GM21515 (cell line): ENCODE data around the gene SUCLA2.
"Not testable (repeated sequence)": the region's sequence is repeated elsewhere in the genome, so short reads cannot be mapped to it uniquely, and the experiment has no call there.

Experiments
- ATAC-seq: cut with Tn5 transposase; IDR thresholded peaks from one replicate; pipeline ENCODE4 v1.9.1; 2021; ENCODE audit not compliant: unreplicated experiment

SUCLA2 gene

GRCh38 chr13:48001114-48001881 is at the start of gene SUCLA2:
Gene SUCLA2 (minus strand): TSS chr13:48001273. CDS start chr13:48001269, 4 bp downstream.
- ATAC-seq: peak; percentile 98

- ATAC-seq: no peak
Observed at GRCh38 chr13:48050550-48050949, 49.5 kb upstream of the SUCLA2 start.

- ATAC-seq: no peak
Observed at GRCh38 chr13:48043789-48044503, 42.9 kb upstream of the SUCLA2 start.

- ATAC-seq: no peak
Observed at GRCh38 chr13:48042894-48043293, 41.8 kb upstream of the SUCLA2 start.

- no peak for ATAC-seq
Observed at GRCh38 chr13:48040896-48041295, 39.8 kb upstream of the SUCLA2 start.

GRCh38 chr13:48040049-48040448 is 39.0 kb upstream of the SUCLA2 start:
- no peak for ATAC-seq

- ATAC-seq: no peak
Observed at GRCh38 chr13:48038761-48039160, 37.7 kb upstream of the SUCLA2 start.

- ATAC-seq: peak; percentile 96
Observed at GRCh38 chr13:48037346-48038173, 36.5 kb upstream of the SUCLA2 start, which contains the start of gene NUDT15. Gene NUDT15 (plus strand): TSS chr13:48037726. CDS start chr13:48037747, 21 bp downstream.

GRCh38 chr13:48029859-48030258 is 28.8 kb upstream of the SUCLA2 start:
- no peak for ATAC-seq

GRCh38 chr13:48028066-48028465 is 27.0 kb upstream of the SUCLA2 start:
- ATAC-seq: no peak

- no peak for ATAC-seq
Observed at GRCh38 chr13:48019796-48020195, 18.7 kb upstream of the SUCLA2 start.

- no peak for ATAC-seq
Observed at GRCh38 chr13:48018637-48019036, 17.6 kb upstream of the SUCLA2 start.

- no peak for ATAC-seq
Observed at GRCh38 chr13:48014359-48014758, 13.3 kb upstream of the SUCLA2 start.

GRCh38 chr13:48012668-48013067 is 11.6 kb upstream of the SUCLA2 start:
- no peak for ATAC-seq

- no peak for ATAC-seq
Observed at GRCh38 chr13:48010698-48011097, 9.6 kb upstream of the SUCLA2 start.

- ATAC-seq: no peak
Observed at GRCh38 chr13:48009284-48009683, 8.2 kb upstream of the SUCLA2 start.

GRCh38 chr13:48006396-48006795 is 5.3 kb upstream of the SUCLA2 start:
- ATAC-seq: no peak

- no peak for ATAC-seq
Observed at GRCh38 chr13:48004201-48004600, 3.1 kb upstream of the SUCLA2 start.

- ATAC-seq: not testable (repeated sequence)
Observed at GRCh38 chr13:48001999-48002398, 926 bp upstream of the SUCLA2 start.

- ATAC-seq: peak; percentile 33
Observed at GRCh38 chr13:48000559-48001113, 437 bp downstream of the SUCLA2 start.

- no peak for ATAC-seq
Observed at GRCh38 chr13:47999973-48000372, 1.1 kb downstream of the SUCLA2 start.
